Ishikawa (cell line): ENCODE measurements around the gene DENND1A.

ENCODE experiments used
- CEBPB ChIP-seq: IDR thresholded peaks from 2 replicates; pipeline ENCODE4 v1.6.1; 2012
- CREB1 ChIP-seq: IDR thresholded peaks from 2 replicates; pipeline ENCODE4 v1.6.1; 2012; ENCODE audit warnings: low read depth
- EGR1 ChIP-seq: IDR thresholded peaks from 2 replicates; pipeline ENCODE4 v1.6.1; 2012
- EP300 ChIP-seq: IDR thresholded peaks from 2 replicates; pipeline ENCODE4 v1.6.1; 2012; ENCODE audit warnings: borderline replicate concordance
- MAX ChIP-seq: IDR thresholded peaks from 2 replicates; pipeline ENCODE4 v1.6.1; 2012
- NFIC ChIP-seq: IDR thresholded peaks from 2 replicates; pipeline ENCODE4 v1.6.1; 2012
- RAD21 ChIP-seq: IDR thresholded peaks from 2 replicates; pipeline ENCODE4 v1.6.1; 2012; ENCODE audit warnings: low read depth
- TEAD4 ChIP-seq: IDR thresholded peaks from 2 replicates; pipeline ENCODE4 v1.6.1; 2012

GRCh38 chr9:123868002-123868401, 61.9 kb downstream of the DENND1A start:
- TF ChIP-seq CEBPB (no peak), EP300 (no peak), TEAD4 (no peak), RAD21 (no peak), EGR1 (no peak), MAX (no peak), NFIC (no peak), CREB1 (no peak)
